Activated naive CD8-positive, alpha-beta T cell treated with anti-CD3 and anti-CD28 coated beads, Interleukin-2, amount 50 U/mL, for 24 hours (primary cell): ENCODE results near the gene CEP135.
A peak's percentile ranks its signal among the peaks of the same experiment; 100 is the strongest.
"Not testable (repeated sequence)": the region's sequence is repeated elsewhere in the genome, so short reads cannot be mapped to it uniquely, and the experiment has no call there.

Experiments
- ATAC-seq: fragments of 150-1000 bp; cut with Tn5 transposase; one replicate; pipeline ENCODE4 v1.10.0; 2021
- DNase-seq: peaks from one replicate; pipeline ENCODE4 v3.0.0; 2021
- H3K27ac Mint-ChIP-seq: one replicate; pipeline ENCODE4 v1.8.0; 2021; ENCODE audit warnings: mild to moderate bottlenecking, mixed read lengths
- H3K27me3 Mint-ChIP-seq: one replicate; pipeline ENCODE4 v1.8.0; 2021; ENCODE audit warnings: mixed read lengths
- H3K36me3 Mint-ChIP-seq: one replicate; pipeline ENCODE4 v1.8.0; 2021; ENCODE audit warnings: low read depth, mixed read lengths
- H3K4me1 Mint-ChIP-seq: one replicate; pipeline ENCODE4 v1.8.0; 2021; ENCODE audit warnings: mixed read lengths
- H3K4me3 Mint-ChIP-seq: one replicate; pipeline ENCODE4 v1.8.0; 2021; ENCODE audit warnings: mild to moderate bottlenecking, moderate library complexity, mixed read lengths
- H3K9me3 Mint-ChIP-seq: one replicate; pipeline ENCODE4 v1.8.0; 2021; ENCODE audit warnings: mixed read lengths

CEP135 gene

DNA sequence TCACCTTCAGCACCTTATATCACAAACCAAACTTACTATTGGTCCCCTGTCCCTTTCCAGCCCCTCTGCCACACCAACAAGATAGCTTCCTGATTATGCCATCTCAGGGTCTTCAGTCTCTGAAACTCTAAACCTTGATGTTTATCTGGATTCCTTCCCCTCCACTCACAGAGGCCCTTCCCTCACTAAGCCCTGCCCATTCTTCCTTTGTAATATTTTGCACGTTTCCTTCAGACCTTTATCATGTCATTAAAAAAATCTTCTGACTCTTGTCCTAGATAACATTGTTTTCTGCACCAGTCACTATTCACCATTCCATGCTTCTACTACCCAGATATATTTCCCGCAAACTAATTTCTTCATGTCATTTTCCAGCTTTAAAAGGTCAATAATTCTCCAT is 17.7 kb upstream of the CEP135 start:
- H3K27me3 Mint-ChIP-seq, result no peaks in the 10 kb centered on the region
- H3K4me1 Mint-ChIP-seq, result peaks cover 2% of the 10 kb centered on the region
- DNase-seq (no peak), ATAC-seq (no peak)
- H3K36me3 Mint-ChIP-seq, result no peaks in the 10 kb centered on the region
- peaks cover 10% of the 10 kb centered on the region for H3K9me3 Mint-ChIP-seq
- H3K27ac Mint-ChIP-seq, result no peak overlapping the region
- H3K4me3 Mint-ChIP-seq, result no peak overlapping the region

- no peak for DNase-seq
- no peak for ATAC-seq
- Mint-ChIP-seq H3K4me1 (peaks cover 2% of the 10 kb centered on the region), H3K36me3 (peaks cover 4% of the 10 kb centered on the region), H3K9me3 (peaks cover 16% of the 10 kb centered on the region), H3K27me3 (no peaks in the 10 kb centered on the region), H3K4me3 (no peak overlapping the region), H3K27ac (no peak overlapping the region)
Measured at GRCh38 chr4:55931833-55932232, 16.9 kb upstream of the CEP135 start.

GRCh38 chr4:55932511-55932910 is 16.2 kb upstream of the CEP135 start:
- H3K4me1 Mint-ChIP-seq, result peaks cover 2% of the 10 kb centered on the region
- no peak overlapping the region for H3K27ac Mint-ChIP-seq
- peaks cover 18% of the 10 kb centered on the region for H3K9me3 Mint-ChIP-seq
- H3K36me3 Mint-ChIP-seq, result peaks cover 6% of the 10 kb centered on the region
- no peak overlapping the region for H3K4me3 Mint-ChIP-seq
- H3K27me3 Mint-ChIP-seq, result no peaks in the 10 kb centered on the region
- ATAC-seq, result no peak
- DNase-seq, result no peak

DNA sequence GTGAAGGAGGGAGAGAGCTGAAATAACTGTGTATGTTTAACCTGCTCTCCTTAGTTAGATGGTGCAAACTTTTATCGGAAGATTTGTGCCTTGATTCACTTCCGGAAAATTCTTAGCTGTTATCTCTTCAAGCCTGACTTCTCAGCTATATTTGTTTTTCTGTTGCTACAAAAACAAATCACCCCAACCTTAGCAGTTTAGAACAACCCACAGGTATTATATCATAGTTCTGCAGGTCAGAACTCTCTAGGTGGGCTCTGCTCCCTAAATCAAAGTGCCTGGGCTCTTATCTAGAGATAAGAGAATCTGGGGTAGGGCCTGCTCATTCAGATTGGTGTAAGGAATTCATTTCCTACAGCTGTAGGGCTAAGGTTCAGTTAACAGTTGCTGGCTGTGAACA is 15.1 kb upstream of the CEP135 start:
- peaks cover 2% of the 10 kb centered on the region for H3K4me1 Mint-ChIP-seq

GRCh38 chr4:55935907-55936306 is 12.8 kb upstream of the CEP135 start:
- not testable (repeated sequence) for DNase-seq, ATAC-seq, H3K27ac Mint-ChIP-seq, H3K4me1 Mint-ChIP-seq, H3K27me3 Mint-ChIP-seq, H3K4me3 Mint-ChIP-seq
- Mint-ChIP-seq H3K9me3 (peaks cover 38% of the 10 kb centered on the region), H3K36me3 (peaks cover 25% of the 10 kb centered on the region)

More for the DNA sequence above, 15.1 kb upstream of the CEP135 start:
- peaks cover 16% of the 10 kb centered on the region for H3K36me3 Mint-ChIP-seq
- no peak for DNase-seq
- no peak overlapping the region for H3K4me3 Mint-ChIP-seq
- no peak overlapping the region for H3K27ac Mint-ChIP-seq
- no peaks in the 10 kb centered on the region for H3K27me3 Mint-ChIP-seq
- peaks cover 29% of the 10 kb centered on the region for H3K9me3 Mint-ChIP-seq
- ATAC-seq, result no peak

- no peak overlapping the region for H3K4me3 Mint-ChIP-seq
- ATAC-seq, result no peak
- peaks cover 38% of the 10 kb centered on the region for H3K9me3 Mint-ChIP-seq
- H3K36me3 Mint-ChIP-seq, result peaks cover 25% of the 10 kb centered on the region
- no peak overlapping the region for H3K27ac Mint-ChIP-seq
- no peaks in the 10 kb centered on the region for H3K27me3 Mint-ChIP-seq
- DNase-seq, result no peak
- H3K4me1 Mint-ChIP-seq, result no peaks in the 10 kb centered on the region
Measured at GRCh38 chr4:55938481-55938880, 10.3 kb upstream of the CEP135 start.

DNA sequence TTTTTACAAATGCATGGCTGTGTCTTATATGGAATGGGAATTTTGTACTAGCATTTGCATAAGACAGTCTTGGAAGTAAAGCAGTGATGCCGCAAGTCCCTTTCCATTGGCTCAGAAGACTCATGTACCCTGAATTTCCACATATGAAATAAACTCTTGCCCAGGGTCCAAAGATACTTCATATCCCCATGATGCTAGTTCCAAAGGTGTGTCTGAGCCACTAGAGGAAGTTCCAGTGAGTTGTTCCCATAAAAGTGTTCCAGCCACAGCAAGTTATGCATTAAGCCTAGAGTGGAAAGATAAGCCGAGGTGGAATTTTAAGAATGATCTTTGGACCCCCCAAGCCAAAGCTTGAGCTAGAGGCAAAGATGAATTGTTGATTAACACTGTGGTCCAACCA is 9.3 kb upstream of the CEP135 start:
- DNase-seq, result no peak
- no peak for ATAC-seq
- Mint-ChIP-seq H3K36me3 (peaks cover 25% of the 10 kb centered on the region), H3K9me3 (peaks cover 38% of the 10 kb centered on the region), H3K4me1 (no peaks in the 10 kb centered on the region), H3K27ac (no peak overlapping the region), H3K4me3 (no peak overlapping the region), H3K27me3 (no peaks in the 10 kb centered on the region)

GRCh38 chr4:55941881-55942396 is 6.8 kb upstream of the CEP135 start:
- Mint-ChIP-seq H3K9me3 (peaks cover 26% of the 10 kb centered on the region), H3K4me3 (no peak overlapping the region), H3K27ac (no peak overlapping the region), H3K27me3 (no peaks in the 10 kb centered on the region), H3K36me3 (peaks cover 20% of the 10 kb centered on the region), H3K4me1 (peaks cover 9% of the 10 kb centered on the region)
- DNase-seq (no peak), ATAC-seq (no peak)

GRCh38 chr4:55947254-55947882 is 1.4 kb upstream of the CEP135 start:
- no peaks in the 10 kb centered on the region for H3K9me3 Mint-ChIP-seq
- H3K27ac Mint-ChIP-seq, result peak overlapping the region; percentile 90
- H3K27me3 Mint-ChIP-seq, result no peaks in the 10 kb centered on the region
- H3K36me3 Mint-ChIP-seq, result peaks cover 5% of the 10 kb centered on the region
- peak overlapping the region; percentile 83 for H3K4me3 Mint-ChIP-seq
- ATAC-seq, result no peak
- DNase-seq, result peak; percentile 23
- H3K4me1 Mint-ChIP-seq, result peaks cover 42% of the 10 kb centered on the region

- ATAC-seq (peak; percentile 33), DNase-seq (peak; percentile 35)
- Mint-ChIP-seq H3K36me3 (peaks cover 6% of the 10 kb centered on the region), H3K4me3 (peak overlapping the region; percentile 83), H3K9me3 (no peaks in the 10 kb centered on the region), H3K27me3 (no peaks in the 10 kb centered on the region), H3K4me1 (peaks cover 43% of the 10 kb centered on the region), H3K27ac (peak overlapping the region; percentile 90)
Measured at GRCh38 chr4:55947912-55948725, 626 bp upstream of the CEP135 start.

DNA sequence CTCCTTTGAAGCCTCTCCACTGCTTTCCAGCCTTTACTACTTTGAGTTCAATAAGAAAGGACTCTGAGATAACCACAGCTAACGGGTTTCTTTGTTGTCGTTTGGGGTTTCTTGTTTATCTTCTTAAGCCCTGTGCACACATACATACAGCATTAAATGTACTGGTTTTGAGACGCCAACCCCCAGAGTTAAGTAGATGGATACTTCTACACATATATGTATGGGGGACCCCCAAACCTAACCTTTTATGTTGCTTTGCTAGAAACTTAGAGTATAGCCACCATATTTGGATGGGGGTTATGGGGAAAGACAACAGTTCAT is 697 bp downstream of the CEP135 start:
- Mint-ChIP-seq H3K27ac (peak overlapping the region; percentile 90), H3K27me3 (no peaks in the 10 kb centered on the region), H3K36me3 (peaks cover 13% of the 10 kb centered on the region), H3K4me3 (peak overlapping the region; percentile 83), H3K4me1 (peaks cover 43% of the 10 kb centered on the region), H3K9me3 (no peaks in the 10 kb centered on the region)
- no peak for DNase-seq
- no peak for ATAC-seq

DNA sequence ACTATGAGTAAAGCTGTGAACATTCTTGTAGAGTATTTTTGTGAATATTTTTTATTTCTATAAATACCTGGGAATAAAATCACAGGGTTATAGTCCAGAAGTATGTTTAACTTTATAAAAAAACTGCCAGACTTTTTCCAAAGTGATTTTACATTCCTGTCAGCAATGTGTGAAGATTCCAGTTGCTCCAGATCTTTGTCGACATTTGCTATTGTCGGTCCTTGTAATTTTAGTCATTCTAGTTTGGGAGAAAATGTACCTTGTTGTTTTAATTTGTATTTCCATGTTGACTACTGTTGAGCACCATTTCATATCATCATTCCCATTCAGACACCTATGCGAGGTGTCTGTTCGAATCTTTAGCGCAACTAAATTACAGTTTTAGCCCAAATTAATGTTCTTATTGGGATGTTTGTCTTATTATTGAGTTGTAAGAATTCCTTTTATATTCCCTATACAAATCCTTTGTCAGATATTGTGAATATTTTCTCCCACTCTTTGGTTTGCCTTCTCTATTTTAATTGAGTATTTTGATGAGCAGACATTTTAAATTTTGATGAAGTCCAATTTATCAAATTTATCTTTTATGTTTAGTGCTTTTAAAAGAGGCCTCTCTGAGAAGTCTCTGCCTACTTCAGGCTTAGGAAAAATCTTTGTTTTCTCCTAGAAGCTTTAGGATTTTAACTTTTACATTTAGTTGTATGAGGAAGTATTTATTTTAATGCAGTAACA is 2.6 kb downstream of the CEP135 start:
- Mint-ChIP-seq H3K27ac (no peak overlapping the region), H3K4me1 (peaks cover 36% of the 10 kb centered on the region), H3K27me3 (no peaks in the 10 kb centered on the region), H3K4me3 (peak overlapping the region; percentile 13), H3K9me3 (no peaks in the 10 kb centered on the region), H3K36me3 (peaks cover 23% of the 10 kb centered on the region)
- ATAC-seq (no peak), DNase-seq (no peak)

GRCh38 chr4:55955710-55956109 is 7.0 kb downstream of the CEP135 start:
- Mint-ChIP-seq H3K36me3 (peaks cover 41% of the 10 kb centered on the region), H3K4me3 (no peak overlapping the region), H3K27ac (no peak overlapping the region), H3K4me1 (peaks cover 7% of the 10 kb centered on the region), H3K9me3 (no peaks in the 10 kb centered on the region), H3K27me3 (no peaks in the 10 kb centered on the region)
- ATAC-seq (no peak), DNase-seq (no peak)

DNA sequence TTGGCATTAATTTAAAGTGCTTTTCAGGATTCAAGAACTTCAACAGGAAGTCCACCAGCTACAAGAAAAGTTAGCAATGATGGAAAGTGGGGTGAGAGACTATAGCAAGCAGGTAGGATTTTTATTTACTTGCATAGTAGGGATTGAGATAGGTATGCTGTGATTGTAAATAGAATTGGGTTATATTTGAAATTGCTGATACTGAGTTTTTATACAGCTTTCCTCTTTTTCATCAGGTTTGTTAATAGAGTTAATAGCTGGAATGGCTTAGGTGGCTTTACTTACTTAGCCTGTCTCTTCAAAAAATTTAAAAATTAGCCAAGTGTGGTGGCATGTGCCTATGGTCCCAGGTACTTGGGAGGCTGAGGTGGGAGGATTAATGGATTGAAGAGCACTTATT is 10.9 kb downstream of the CEP135 start:
- Mint-ChIP-seq H3K27me3 (no peaks in the 10 kb centered on the region), H3K36me3 (peaks cover 46% of the 10 kb centered on the region), H3K9me3 (no peaks in the 10 kb centered on the region), H3K27ac (no peak overlapping the region), H3K4me1 (no peaks in the 10 kb centered on the region), H3K4me3 (no peak overlapping the region)
- ATAC-seq (no peak), DNase-seq (no peak)

GRCh38 chr4:55964046-55964445 is 15.3 kb downstream of the CEP135 start:
- ATAC-seq (no peak), DNase-seq (no peak)
- Mint-ChIP-seq H3K36me3 (peaks cover 46% of the 10 kb centered on the region), H3K27ac (no peak overlapping the region), H3K4me1 (no peaks in the 10 kb centered on the region), H3K4me3 (no peak overlapping the region), H3K27me3 (no peaks in the 10 kb centered on the region), H3K9me3 (no peaks in the 10 kb centered on the region)
